Measurements from ENCODE around the gene XAF1.

DNA sequence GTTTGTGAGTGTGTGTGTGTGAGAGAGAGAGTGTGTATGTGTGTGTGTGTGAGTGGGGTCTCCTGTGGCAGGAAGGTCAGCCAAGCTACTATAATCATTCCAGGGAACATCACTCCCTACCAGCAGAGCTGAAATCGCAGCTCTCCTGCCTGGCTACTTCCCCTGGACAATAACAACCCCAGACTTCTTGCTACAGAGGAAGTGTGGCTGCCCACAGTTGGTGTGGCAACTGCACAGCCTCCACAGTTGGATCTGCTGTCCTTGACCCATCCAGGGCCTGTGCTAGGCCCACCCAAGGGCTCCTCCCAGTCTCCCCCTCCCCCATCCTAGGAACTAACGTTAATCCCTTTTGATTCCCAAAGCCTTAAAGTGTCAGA is 44.2 kb upstream of the XAF1 start:
- no peak for TF ChIP-seq POLR2AphosphoS5 (IDR thresholded peaks at IDR 0.05)
- TF ChIP-seq POLR2A (IDR thresholded peaks at IDR 0.05), result no peak
- TF ChIP-seq CTCF (IDR thresholded peaks at IDR 0.05), result no peak

Data from prostate gland (tissue), 2 donors.